Measurements from ENCODE around the gene PDE6D.

Gene PDE6D

DNA sequence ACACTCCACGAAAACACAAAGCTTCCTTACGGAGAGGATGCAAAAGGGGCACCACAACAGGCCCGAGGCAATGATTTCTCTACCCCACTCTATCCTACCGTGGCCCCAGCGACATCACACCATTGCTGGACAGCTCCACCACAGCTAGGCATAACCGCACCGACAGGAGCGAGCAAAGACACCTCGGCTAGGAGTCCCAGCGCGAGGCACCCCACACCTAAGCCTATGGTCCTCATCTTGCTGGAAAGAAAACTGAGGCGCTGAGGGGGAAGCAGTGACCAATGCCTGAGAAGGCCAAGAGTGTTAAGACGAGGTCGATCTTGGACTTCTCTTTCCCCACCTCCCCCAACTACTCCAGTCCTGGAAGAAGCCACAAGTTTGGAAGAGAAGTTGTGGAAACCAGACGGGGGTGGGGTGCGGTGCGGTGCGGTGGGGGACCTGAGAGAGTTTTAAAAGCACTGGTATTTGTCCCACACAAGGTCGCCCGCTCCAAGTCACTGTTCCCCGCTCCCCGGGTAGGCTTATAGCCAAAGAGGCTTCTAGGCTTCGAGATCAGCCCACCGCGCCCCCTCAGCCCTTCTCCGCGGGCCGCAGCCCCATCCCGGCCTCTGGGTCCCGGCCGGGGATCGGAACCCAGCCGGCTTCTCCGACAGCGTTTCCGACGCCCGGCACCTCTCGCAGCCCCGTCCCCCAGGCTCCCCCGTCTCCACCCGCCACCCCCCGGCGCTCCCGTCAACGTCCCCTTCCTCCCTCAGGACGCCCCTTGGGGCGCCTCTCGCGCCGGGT, 766 bp downstream of the PDE6D start:
- peak overlapping the region; percentile 71 for H3K4me3 ChIP-seq (ENCODE audit: severe bottlenecking)
- no peaks in the 10 kb centered on the region for H3K27me3 ChIP-seq (ENCODE audit: insufficient read depth, poor library complexity, severe bottlenecking)
- H3K4me1 ChIP-seq (ENCODE audit: insufficient read depth, poor library complexity, severe bottlenecking), result peaks cover 2% of the 10 kb centered on the region
- no peaks in the 10 kb centered on the region for H3K36me3 ChIP-seq (ENCODE audit: low read depth)
- ATAC-seq (ENCODE audit: low read depth) (peak; percentile 4; the same call in 2 of the 3 replicates), DNase-seq (ENCODE audit: low spot score) (no peak)
- H3K27ac ChIP-seq (ENCODE audit: poor library complexity, severe bottlenecking), result peak overlapping the region; percentile 31
- TF ChIP-seq, protein P1, sequence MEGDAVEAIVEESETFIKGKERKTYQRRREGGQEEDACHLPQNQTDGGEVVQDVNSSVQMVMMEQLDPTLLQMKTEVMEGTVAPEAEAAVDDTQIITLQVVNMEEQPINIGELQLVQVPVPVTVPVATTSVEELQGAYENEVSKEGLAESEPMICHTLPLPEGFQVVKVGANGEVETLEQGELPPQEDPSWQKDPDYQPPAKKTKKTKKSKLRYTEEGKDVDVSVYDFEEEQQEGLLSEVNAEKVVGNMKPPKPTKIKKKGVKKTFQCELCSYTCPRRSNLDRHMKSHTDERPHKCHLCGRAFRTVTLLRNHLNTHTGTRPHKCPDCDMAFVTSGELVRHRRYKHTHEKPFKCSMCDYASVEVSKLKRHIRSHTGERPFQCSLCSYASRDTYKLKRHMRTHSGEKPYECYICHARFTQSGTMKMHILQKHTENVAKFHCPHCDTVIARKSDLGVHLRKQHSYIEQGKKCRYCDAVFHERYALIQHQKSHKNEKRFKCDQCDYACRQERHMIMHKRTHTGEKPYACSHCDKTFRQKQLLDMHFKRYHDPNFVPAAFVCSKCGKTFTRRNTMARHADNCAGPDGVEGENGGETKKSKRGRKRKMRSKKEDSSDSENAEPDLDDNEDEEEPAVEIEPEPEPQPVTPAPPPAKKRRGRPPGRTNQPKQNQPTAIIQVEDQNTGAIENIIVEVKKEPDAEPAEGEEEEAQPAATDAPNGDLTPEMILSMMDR (IDR thresholded peaks at IDR 0.05; ENCODE audit: poor library complexity, severe bottlenecking), result no peak
- no peaks in the 10 kb centered on the region for H3K9me3 ChIP-seq (ENCODE audit: severe bottlenecking)

DNA sequence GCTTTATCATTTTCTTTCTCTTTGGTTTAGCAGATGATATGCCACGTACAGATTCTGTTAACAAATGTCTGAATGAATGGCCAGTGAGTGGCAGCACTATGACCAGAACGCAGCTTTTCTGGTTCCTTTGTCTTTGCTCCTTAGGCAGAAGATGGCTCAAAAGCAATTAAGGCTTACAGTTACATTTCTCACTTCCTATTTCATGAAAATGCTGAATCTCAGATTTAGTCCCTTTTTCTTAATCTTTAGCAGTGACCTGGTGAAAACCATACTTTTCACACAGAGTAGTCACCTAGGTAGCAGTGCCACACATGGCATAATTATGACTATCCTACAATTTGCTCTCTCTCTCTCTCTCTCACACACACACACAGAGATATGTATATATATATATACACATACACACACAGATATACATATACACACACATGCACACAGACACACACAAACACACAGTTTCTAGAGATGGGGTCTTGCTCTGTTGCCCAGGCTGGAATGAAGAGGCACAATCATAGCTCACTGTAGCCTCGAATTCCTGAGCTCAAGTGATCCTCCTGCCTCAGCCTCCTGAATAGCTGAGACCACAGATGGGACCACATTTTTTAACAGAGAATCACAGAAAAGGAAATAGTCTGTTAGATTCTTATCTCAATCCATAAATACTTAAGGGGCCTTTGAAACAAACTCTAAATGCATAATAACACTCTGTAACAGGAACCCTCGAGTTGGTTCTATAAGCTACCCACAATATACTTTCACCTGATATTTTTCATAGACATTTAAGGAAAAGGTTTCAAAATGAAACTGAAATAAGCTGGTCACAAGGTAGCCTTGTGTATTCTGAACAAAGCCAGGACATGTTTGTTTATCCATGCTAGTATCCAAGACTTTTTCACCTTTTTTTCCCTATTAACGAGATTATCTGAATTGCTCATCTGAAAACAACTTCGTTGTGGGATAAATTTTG, 11.6 kb downstream of the PDE6D start:
- Histone ChIP-seq H3K4me1 (ENCODE audit: insufficient read depth, poor library complexity, severe bottlenecking) (no peaks in the 10 kb centered on the region), H3K36me3 (ENCODE audit: low read depth) (no peaks in the 10 kb centered on the region), H3K4me3 (ENCODE audit: severe bottlenecking) (no peak overlapping the region), H3K9me3 (ENCODE audit: severe bottlenecking) (no peaks in the 10 kb centered on the region), H3K27me3 (ENCODE audit: insufficient read depth, poor library complexity, severe bottlenecking) (no peaks in the 10 kb centered on the region), H3K27ac (ENCODE audit: poor library complexity, severe bottlenecking) (no peak overlapping the region)
- no peak for DNase-seq (ENCODE audit: low spot score)
- ATAC-seq (ENCODE audit: low read depth), result no peak
- TF ChIP-seq, protein P1 (IDR thresholded peaks at IDR 0.05; ENCODE audit: poor library complexity, severe bottlenecking), result no peak

- H3K4me1 ChIP-seq (ENCODE audit: insufficient read depth, poor library complexity, severe bottlenecking), result no peaks in the 10 kb centered on the region
- no peaks in the 10 kb centered on the region for H3K36me3 ChIP-seq (ENCODE audit: low read depth)
- ATAC-seq (ENCODE audit: low read depth), result no peak
- no peak overlapping the region for H3K27ac ChIP-seq (ENCODE audit: poor library complexity, severe bottlenecking)
- H3K27me3 ChIP-seq (ENCODE audit: insufficient read depth, poor library complexity, severe bottlenecking), result no peaks in the 10 kb centered on the region
- TF ChIP-seq, protein P1 (IDR thresholded peaks at IDR 0.05; ENCODE audit: poor library complexity, severe bottlenecking), result no peak
- DNase-seq (ENCODE audit: low spot score), result no peak
- no peaks in the 10 kb centered on the region for H3K9me3 ChIP-seq (ENCODE audit: severe bottlenecking)
- H3K4me3 ChIP-seq (ENCODE audit: severe bottlenecking), result no peak overlapping the region
Measured at GRCh38 chr2:231765496-231765929, 15.6 kb downstream of the PDE6D start.

DNA sequence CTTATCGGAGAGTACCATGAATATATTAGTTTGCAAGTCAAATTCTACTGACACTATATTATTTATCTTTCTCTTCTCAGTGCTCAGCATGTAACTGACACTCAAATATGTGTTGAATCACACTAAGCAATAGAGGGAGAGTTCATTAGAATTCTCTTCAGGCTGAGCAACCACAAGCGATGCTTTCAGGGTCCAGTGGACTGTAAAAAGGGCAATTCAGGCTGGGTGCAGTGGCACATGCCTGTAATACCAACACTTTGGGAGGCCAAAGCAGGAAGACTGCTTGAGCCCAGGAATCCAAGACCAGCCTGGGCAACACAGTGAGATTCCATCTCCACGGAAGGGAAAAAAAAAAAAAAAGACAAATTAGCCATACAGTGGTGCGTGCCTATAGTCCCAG, 16.3 kb downstream of the PDE6D start:
- no peaks in the 10 kb centered on the region for H3K27me3 ChIP-seq (ENCODE audit: insufficient read depth, poor library complexity, severe bottlenecking)
- no peaks in the 10 kb centered on the region for H3K36me3 ChIP-seq (ENCODE audit: low read depth)
- DNase-seq (ENCODE audit: low spot score) (no peak), ATAC-seq (ENCODE audit: low read depth) (no peak)
- H3K27ac ChIP-seq (ENCODE audit: poor library complexity, severe bottlenecking), result no peak overlapping the region
- H3K4me3 ChIP-seq (ENCODE audit: severe bottlenecking), result no peak overlapping the region
- no peaks in the 10 kb centered on the region for H3K9me3 ChIP-seq (ENCODE audit: severe bottlenecking)
- H3K4me1 ChIP-seq (ENCODE audit: insufficient read depth, poor library complexity, severe bottlenecking), result no peaks in the 10 kb centered on the region
- TF ChIP-seq, protein P1 (IDR thresholded peaks at IDR 0.05; ENCODE audit: poor library complexity, severe bottlenecking), result no peak

Data from RWPE2 (cell line).